GM04503 (cell line): ENCODE data around the gene ERGIC1.
A peak's percentile ranks its signal among the peaks of the same experiment; 100 is the strongest.

Source experiments
- DNase-seq: peaks from one replicate; pipeline ENCODE4 v3.0.0-alpha.2; 2012; ENCODE audit warnings: low read depth

The ERGIC1 gene

GRCh38 chr5:172828911-172829431, 5.1 kb upstream of the ERGIC1 start:
- no peak for DNase-seq

GRCh38 chr5:172830275-172830799, 3.7 kb upstream of the ERGIC1 start:
- no peak for DNase-seq

GRCh38 chr5:172830876-172831662, 3.0 kb upstream of the ERGIC1 start:
- DNase-seq: peak; percentile 62

GRCh38 chr5:172832383-172833315, 1.4 kb upstream of the ERGIC1 start:
- DNase-seq: no peak

GRCh38 chr5:172833372-172833685, 722 bp upstream of the ERGIC1 start:
- no peak for DNase-seq

- DNase-seq: no peak
Observed at GRCh38 chr5:172834415-172835289, 601 bp downstream of the ERGIC1 start.

- no peak for DNase-seq
Observed at GRCh38 chr5:172835290-172835993, 1.4 kb downstream of the ERGIC1 start.

GRCh38 chr5:172835994-172836356, 1.9 kb downstream of the ERGIC1 start:
- DNase-seq: no peak

- no peak for DNase-seq
Observed at GRCh38 chr5:172837640-172838039, 3.6 kb downstream of the ERGIC1 start.

GRCh38 chr5:172838151-172838875, 4.3 kb downstream of the ERGIC1 start:
- DNase-seq: no peak

GRCh38 chr5:172839669-172840431, 5.8 kb downstream of the ERGIC1 start:
- DNase-seq: no peak

GRCh38 chr5:172840432-172841154, 6.5 kb downstream of the ERGIC1 start:
- DNase-seq: no peak

- no peak for DNase-seq
Observed at GRCh38 chr5:172841256-172841655, 7.2 kb downstream of the ERGIC1 start.

GRCh38 chr5:172843825-172844576, 9.9 kb downstream of the ERGIC1 start:
- no peak for DNase-seq

GRCh38 chr5:172844577-172844838, 10.5 kb downstream of the ERGIC1 start:
- DNase-seq: no peak

- DNase-seq: no peak
Observed at GRCh38 chr5:172845154-172845553, 11.1 kb downstream of the ERGIC1 start.

- no peak for DNase-seq
Observed at GRCh38 chr5:172845576-172845975, 11.5 kb downstream of the ERGIC1 start.

- DNase-seq: no peak
Observed at GRCh38 chr5:172846249-172846648, 12.2 kb downstream of the ERGIC1 start.

- DNase-seq: no peak
Observed at GRCh38 chr5:172846677-172847076, 12.6 kb downstream of the ERGIC1 start.
